IMR-90 (cell line): ENCODE measurements around the gene ADAMTS17. TPM values are rescaled to one million over a fixed set of nuclear protein-coding genes. Genes with fewer than 3 reads are reported as not detected.

ENCODE experiments used
- ATAC-seq: fragments of 200-7000 bp; cut with Tn5 transposase; 2 replicates; pipeline ENCODE4 v1.9.1; 2020; ENCODE audit warnings: low read depth, mild to moderate bottlenecking, moderate library complexity
- BruUV-seq: library from RNA; stranded (reverse); fragments of 400-500 nt; replicated peaks from 2 replicates; lab custom pipeline; 2021; lab: Mats Ljungman, UMichigan
- CTCF ChIA-PET: fragments of 300-600 bp; formaldehyde crosslinking; extraction: SDS; loops from one replicate; lab custom pipeline; 2021; ENCODE audit warnings: antibody characterized with exemption; lab: Yijun Ruan, JAX
- POLR2A ChIA-PET: fragments of 300-600 bp; sonication (Branson Sonifier 250); formaldehyde crosslinking; loops from one replicate; lab custom pipeline; 2022; ENCODE audit warnings: antibody characterized with exemption; ENCODE audit not compliant: unreplicated experiment; lab: Charles Lee
- DNase-seq: peaks from one replicate; pipeline ENCODE4 v3.0.0; 2013
- H2AFZ ChIP-seq: replicated peaks from 2 replicates; pipeline ENCODE3; 2013; ENCODE audit warnings: low read length, mild to moderate bottlenecking; ENCODE audit not compliant: poor library complexity
- H2AK5ac ChIP-seq: 2 replicates; pipeline ENCODE4 v1.6.1; 2013; ENCODE audit warnings: low read depth, low read length, inconsistent platforms
- H2AK9ac ChIP-seq: replicated peaks from 2 replicates; pipeline ENCODE3; 2013; ENCODE audit warnings: mild to moderate bottlenecking, low read depth, low read length, moderate library complexity; ENCODE audit not compliant: poor library complexity
- H2BK120ac ChIP-seq: 2 replicates; pipeline ENCODE4 v1.6.1; 2013; ENCODE audit warnings: low read depth, low read length, inconsistent platforms
- H2BK15ac ChIP-seq: 3 replicates; pipeline ENCODE4 v1.6.1; 2013; ENCODE audit warnings: low read depth, low read length, inconsistent platforms
- H2BK20ac ChIP-seq: 2 replicates; pipeline ENCODE4 v1.6.1; 2013; ENCODE audit warnings: low read depth, mild to moderate bottlenecking, inconsistent platforms, low read length, moderate library complexity
- H2BK5ac ChIP-seq: 2 replicates; pipeline ENCODE4 v1.6.1; 2013; ENCODE audit warnings: mild to moderate bottlenecking, low read depth, low read length, inconsistent platforms; ENCODE audit not compliant: poor library complexity, severe bottlenecking
- H3K14ac ChIP-seq: replicated peaks from 2 replicates; pipeline ENCODE4 v1.6.1; 2013; ENCODE audit warnings: low read depth, low read length, inconsistent platforms
- H3K18ac ChIP-seq: 2 replicates; pipeline ENCODE4 v1.6.1; 2013; ENCODE audit warnings: low read depth, low read length, control low read depth
- H3K23ac ChIP-seq: 2 replicates; pipeline ENCODE4 v1.6.1; 2013; ENCODE audit warnings: low read depth, low read length, inconsistent platforms
- H3K27ac ChIP-seq: 2 replicates; pipeline ENCODE4 v1.5.1; 2013; ENCODE audit warnings: mild to moderate bottlenecking, control low read depth, low read length; ENCODE audit not compliant: insufficient read depth
- H3K27me3 ChIP-seq: 2 replicates; pipeline ENCODE4 v1.6.1; 2013; ENCODE audit warnings: low read length; ENCODE audit not compliant: control insufficient read depth, insufficient read depth
- H3K36me3 ChIP-seq: 2 replicates; pipeline ENCODE4 v1.6.1; 2013; ENCODE audit warnings: low read length, mixed read lengths; ENCODE audit not compliant: control insufficient read depth, insufficient read depth
- H3K4ac ChIP-seq: 2 replicates; pipeline ENCODE4 v1.6.1; 2013; ENCODE audit warnings: low read depth, low read length, inconsistent platforms
- H3K4me1 ChIP-seq: 2 replicates; pipeline ENCODE4 v1.6.1; 2013; ENCODE audit warnings: low read length, mixed read lengths; ENCODE audit not compliant: control insufficient read depth, insufficient read depth
- H3K4me2 ChIP-seq: 2 replicates; pipeline ENCODE4 v1.6.1; 2013; ENCODE audit warnings: low read depth, mild to moderate bottlenecking, control low read depth, low read length, moderate library complexity
- H3K4me3 ChIP-seq: 2 replicates; pipeline ENCODE4 v1.5.1; 2013; ENCODE audit warnings: low read depth, mild to moderate bottlenecking, control low read depth, low read length, moderate library complexity; ENCODE audit not compliant: insufficient read depth
- H3K56ac ChIP-seq: 2 replicates; pipeline ENCODE4 v1.6.1; 2013; ENCODE audit warnings: low read length, inconsistent platforms; ENCODE audit not compliant: insufficient read depth; ENCODE audit errors: extremely low read depth
- H3K79me1 ChIP-seq, 2 experiments: 2 replicates each; pipeline ENCODE4 v1.6.1; 2013; ENCODE audit warnings: low read length in 2 of 2, inconsistent platforms in 1 of 2, low read depth in 1 of 2
- H3K9ac ChIP-seq: 2 replicates; pipeline ENCODE4 v1.6.1; 2013; ENCODE audit warnings: low read depth, low read length, control low read depth
- H3K9me1 ChIP-seq: 2 replicates; pipeline ENCODE4 v1.6.1; 2013; ENCODE audit warnings: low read length, inconsistent platforms; ENCODE audit not compliant: insufficient read depth
- H3K9me3 ChIP-seq: 2 replicates; pipeline ENCODE4 v1.6.1; 2013; ENCODE audit warnings: low read length; ENCODE audit not compliant: control insufficient read depth, insufficient read depth
- H4K20me1 ChIP-seq: 2 replicates; pipeline ENCODE4 v1.6.1; 2013; ENCODE audit warnings: low read length, inconsistent platforms; ENCODE audit not compliant: insufficient read depth
- H4K5ac ChIP-seq: 2 replicates; pipeline ENCODE4 v1.6.1; 2013; ENCODE audit warnings: mild to moderate bottlenecking, low read depth, low read length, control low read depth
- H4K8ac ChIP-seq, 2 experiments: 2 replicates each; pipeline ENCODE4 v1.6.1; 2013; ENCODE audit warnings: low read depth in 2 of 2, low read length in 2 of 2, control low read depth in 1 of 2, inconsistent platforms in 1 of 2
- H4K91ac ChIP-seq: 2 replicates; pipeline ENCODE4 v1.6.1; 2013; ENCODE audit warnings: low read depth, low read length, inconsistent platforms; ENCODE audit not compliant: insufficient read depth
- BHLHE40 ChIP-seq: fragments of 150-350 bp; IDR thresholded peaks from 2 replicates; pipeline ENCODE4 v1.6.1; 2016; ENCODE audit warnings: mild to moderate bottlenecking, low read depth, low read length
- CEBPB ChIP-seq: IDR thresholded peaks from 2 replicates; pipeline ENCODE4 v1.6.1; 2012; ENCODE audit warnings: low read depth, low read length, improper control_type of control experiment
- CHD1 ChIP-seq: IDR thresholded peaks from 2 replicates; pipeline ENCODE4 v1.6.1; 2012; ENCODE audit warnings: low read depth, low read length, improper control_type of control experiment
- FOS ChIP-seq: fragments of 150-350 bp; IDR thresholded peaks from 2 replicates; pipeline ENCODE4 v1.6.1; 2016; ENCODE audit warnings: low read depth, low read length
- MAFK ChIP-seq: IDR thresholded peaks from 2 replicates; pipeline ENCODE4 v1.6.1; 2012; ENCODE audit warnings: low read depth, low read length, improper control_type of control experiment
- MAZ ChIP-seq: IDR thresholded peaks from 2 replicates; pipeline ENCODE4 v1.6.1; 2012; ENCODE audit warnings: low read depth, mild to moderate bottlenecking, low read length, improper control_type of control experiment, moderate library complexity, borderline replicate concordance
- MXI1 ChIP-seq: IDR thresholded peaks from 2 replicates; pipeline ENCODE4 v1.6.1; 2012; ENCODE audit warnings: low read depth, mild to moderate bottlenecking, low read length, moderate library complexity, borderline replicate concordance
- NFE2L2 ChIP-seq: fragments of 150-350 bp; IDR thresholded peaks from 2 replicates; pipeline ENCODE4 v1.6.1; 2016; ENCODE audit warnings: low read depth, mild to moderate bottlenecking, low read length
- POLR2A ChIP-seq: IDR thresholded peaks from 2 replicates; pipeline ENCODE4 v1.6.1; 2012; ENCODE audit warnings: mild to moderate bottlenecking, low read depth, low read length
- RAD21 ChIP-seq: IDR thresholded peaks from 2 replicates; pipeline ENCODE4 v1.6.1; 2012; ENCODE audit warnings: low read length, improper control_type of control experiment
- RCOR1 ChIP-seq: IDR thresholded peaks from 2 replicates; pipeline ENCODE4 v1.6.1; 2012; ENCODE audit warnings: mild to moderate bottlenecking, low read length, improper control_type of control experiment; ENCODE audit not compliant: insufficient replicate concordance
- RFX5 ChIP-seq: IDR thresholded peaks from 2 replicates; pipeline ENCODE4 v1.8.0; 2012; ENCODE audit warnings: low read depth, mild to moderate bottlenecking, low read length, moderate library complexity
- SMC3 ChIP-seq: fragments of 150-350 bp; IDR thresholded peaks from 2 replicates; pipeline ENCODE4 v1.6.1; 2016; ENCODE audit warnings: low read depth, mild to moderate bottlenecking, antibody characterized with exemption, low read length, moderate library complexity
- WGBS, 2 experiments: methylation state at CpG; one replicate each; pipeline versions ENCODE4 v1.1.5 to v1.1.7; 2013; ENCODE audit warnings: missing lambda C conversion rate in 2 of 2; ENCODE audit not compliant: insufficient read length in 1 of 2; ENCODE audit errors: extremely low coverage in 2 of 2; 5-methylcytosine and 5-hydroxymethylcytosine counted together
- dilution Hi-C: fragments of 300-500 bp; cut with HindIII; formaldehyde crosslinking; loops from one replicate; pipeline ENCODE4 v1.14.3; 2018; ENCODE audit warnings: low sequenced_read_pairs; ENCODE audit not compliant: unreplicated experiment
- in situ Hi-C: fragments of 300-500 bp; cut with MboI; formaldehyde crosslinking; loops from 3 replicates; pipeline ENCODE4 v1.14.3; 2019; ENCODE audit warnings: low sequenced_read_pairs, inconsistent platforms, mixed read lengths
- intact Hi-C: fragments of 100-400 bp; cut with micrococcal nuclease; formaldehyde crosslinking; loops from 2 replicates; pipeline ENCODE4 v1.10.0; 2022
- polyA plus RNA-seq, 3 experiments: library from polyadenylated mRNA; depleted of rRNA; stranded (reverse); fragments of >200 nt; gene quantifications; 2 replicates each; pipeline ENCODE4 v1.2.3, GENCODE V29; 2012; ENCODE audit warnings: low replicate concordance in 1 of 3
- total RNA-seq: library from RNA; depleted of rRNA; stranded (reverse); fragments of >200 nt; gene quantifications from 2 replicates; pipeline ENCODE4 v1.2.3, GENCODE V29; 2012
- TF ChIP-seq, protein P1 (sequence below): fragments of 150-350 bp; IDR thresholded peaks from 2 replicates; pipeline ENCODE4 v1.6.1; 2017; ENCODE audit warnings: mild to moderate bottlenecking, antibody characterized with exemption, low read length, low read depth
- TF ChIP-seq, protein P2 (sequence below): conservative IDR thresholded peaks from 2 replicates; pipeline ENCODE4 v1.5.1; 2012; ENCODE audit warnings: mild to moderate bottlenecking, low read depth, low read length, improper control_type of control experiment
- TF ChIP-seq, protein P3 (sequence below): fragments of 150-350 bp; IDR thresholded peaks from 2 replicates; pipeline ENCODE4 v1.6.1; 2016; ENCODE audit warnings: low read depth, mild to moderate bottlenecking, low read length, moderate library complexity, borderline replicate concordance

ADAMTS17 gene
- total and polyA plus RNA-seq, 2 of the 4 experiments (the other 2 are of a cell fraction): 0.03 TPM; not detected in 1

DNA sequence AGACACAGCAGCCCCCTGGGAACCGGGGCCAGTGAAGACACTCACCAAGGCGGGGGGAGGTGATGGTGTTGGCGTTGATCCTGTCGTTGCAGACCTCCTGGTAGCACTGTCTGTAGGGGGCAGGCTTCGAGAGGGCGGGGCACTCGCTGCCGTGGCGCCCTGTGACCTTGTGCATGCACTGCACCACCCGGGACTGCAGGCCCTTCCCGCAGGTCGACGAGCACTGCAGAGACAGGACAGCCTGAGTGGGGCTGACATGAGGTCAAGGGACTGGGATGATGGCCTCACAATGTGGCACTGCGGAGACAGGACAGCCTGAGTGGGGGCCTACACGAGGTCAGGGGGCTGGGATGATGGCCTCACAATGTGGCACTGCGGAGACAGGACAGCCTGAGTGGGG, 365.8 kb downstream of the ADAMTS17 start:
- TF ChIP-seq SMC3 (no peak), MXI1 (no peak), FOS (no peak), RFX5 (no peak), CHD1 (no peak), NFE2L2 (no peak), RCOR1 (no peak), POLR2A (no peak), MAFK (no peak), RAD21 (no peak), CEBPB (no peak), BHLHE40 (no peak), MAZ (no peak)
- TF ChIP-seq, protein P1, sequence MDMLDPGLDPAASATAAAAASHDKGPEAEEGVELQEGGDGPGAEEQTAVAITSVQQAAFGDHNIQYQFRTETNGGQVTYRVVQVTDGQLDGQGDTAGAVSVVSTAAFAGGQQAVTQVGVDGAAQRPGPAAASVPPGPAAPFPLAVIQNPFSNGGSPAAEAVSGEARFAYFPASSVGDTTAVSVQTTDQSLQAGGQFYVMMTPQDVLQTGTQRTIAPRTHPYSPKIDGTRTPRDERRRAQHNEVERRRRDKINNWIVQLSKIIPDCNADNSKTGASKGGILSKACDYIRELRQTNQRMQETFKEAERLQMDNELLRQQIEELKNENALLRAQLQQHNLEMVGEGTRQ: no peak
- TF ChIP-seq, protein P2, sequence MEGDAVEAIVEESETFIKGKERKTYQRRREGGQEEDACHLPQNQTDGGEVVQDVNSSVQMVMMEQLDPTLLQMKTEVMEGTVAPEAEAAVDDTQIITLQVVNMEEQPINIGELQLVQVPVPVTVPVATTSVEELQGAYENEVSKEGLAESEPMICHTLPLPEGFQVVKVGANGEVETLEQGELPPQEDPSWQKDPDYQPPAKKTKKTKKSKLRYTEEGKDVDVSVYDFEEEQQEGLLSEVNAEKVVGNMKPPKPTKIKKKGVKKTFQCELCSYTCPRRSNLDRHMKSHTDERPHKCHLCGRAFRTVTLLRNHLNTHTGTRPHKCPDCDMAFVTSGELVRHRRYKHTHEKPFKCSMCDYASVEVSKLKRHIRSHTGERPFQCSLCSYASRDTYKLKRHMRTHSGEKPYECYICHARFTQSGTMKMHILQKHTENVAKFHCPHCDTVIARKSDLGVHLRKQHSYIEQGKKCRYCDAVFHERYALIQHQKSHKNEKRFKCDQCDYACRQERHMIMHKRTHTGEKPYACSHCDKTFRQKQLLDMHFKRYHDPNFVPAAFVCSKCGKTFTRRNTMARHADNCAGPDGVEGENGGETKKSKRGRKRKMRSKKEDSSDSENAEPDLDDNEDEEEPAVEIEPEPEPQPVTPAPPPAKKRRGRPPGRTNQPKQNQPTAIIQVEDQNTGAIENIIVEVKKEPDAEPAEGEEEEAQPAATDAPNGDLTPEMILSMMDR: no peak
- TF ChIP-seq, protein P3, sequence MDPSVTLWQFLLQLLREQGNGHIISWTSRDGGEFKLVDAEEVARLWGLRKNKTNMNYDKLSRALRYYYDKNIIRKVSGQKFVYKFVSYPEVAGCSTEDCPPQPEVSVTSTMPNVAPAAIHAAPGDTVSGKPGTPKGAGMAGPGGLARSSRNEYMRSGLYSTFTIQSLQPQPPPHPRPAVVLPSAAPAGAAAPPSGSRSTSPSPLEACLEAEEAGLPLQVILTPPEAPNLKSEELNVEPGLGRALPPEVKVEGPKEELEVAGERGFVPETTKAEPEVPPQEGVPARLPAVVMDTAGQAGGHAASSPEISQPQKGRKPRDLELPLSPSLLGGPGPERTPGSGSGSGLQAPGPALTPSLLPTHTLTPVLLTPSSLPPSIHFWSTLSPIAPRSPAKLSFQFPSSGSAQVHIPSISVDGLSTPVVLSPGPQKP: no peak
- Histone ChIP-seq H3K79me1 (no peaks in the 10 kb centered on the region), H4K8ac (no peak overlapping the region), H2AFZ (no peak overlapping the region), H3K9me1 (no peaks in the 10 kb centered on the region), H3K9me3 (peaks cover 36% of the 10 kb centered on the region), H3K4me1 (no peaks in the 10 kb centered on the region), H3K14ac (no peak overlapping the region), H3K27me3 (no peaks in the 10 kb centered on the region), H4K5ac (no peak overlapping the region), H4K20me1 (no peaks in the 10 kb centered on the region), H3K36me3 (no peaks in the 10 kb centered on the region), H2AK9ac (no peak overlapping the region), H3K56ac (no peak overlapping the region), H2BK20ac (no peak overlapping the region), H3K27ac (no peak overlapping the region), H2BK5ac (no peak overlapping the region), H2BK120ac (no peak overlapping the region), H2BK15ac (no peak overlapping the region), H3K4me3 (no peak overlapping the region), H3K4ac (no peak overlapping the region), H4K91ac (no peak overlapping the region), H3K18ac (no peak overlapping the region), H3K4me2 (no peak overlapping the region), H3K23ac (no peak overlapping the region), H2AK5ac (no peak overlapping the region), H3K9ac (no peak overlapping the region)
- intact Hi-C loops (no loop called here), dilution Hi-C loops (no loop called here), in situ Hi-C loops (no loop called here)
- ATAC-seq: no peak
- no peak for DNase-seq
- 79% methylated on average over 4 of the region's 16 CpGs; no CpG with 5 or more reads in 1 of the 2 experiments for WGBS, 2 experiments
- no TSS peak for BruUV-seq
- CTCF ChIA-PET: no interaction called here
- POLR2A ChIA-PET: no interaction called here
